NCI-H1048 (cell line): Measurements from ENCODE around the gene NHLRC4.

Experiments
- DNase-seq: peaks from one replicate; lab custom pipeline; 2025; lab: John Stamatoyannopoulos, UW

The NHLRC4 gene

DNA sequence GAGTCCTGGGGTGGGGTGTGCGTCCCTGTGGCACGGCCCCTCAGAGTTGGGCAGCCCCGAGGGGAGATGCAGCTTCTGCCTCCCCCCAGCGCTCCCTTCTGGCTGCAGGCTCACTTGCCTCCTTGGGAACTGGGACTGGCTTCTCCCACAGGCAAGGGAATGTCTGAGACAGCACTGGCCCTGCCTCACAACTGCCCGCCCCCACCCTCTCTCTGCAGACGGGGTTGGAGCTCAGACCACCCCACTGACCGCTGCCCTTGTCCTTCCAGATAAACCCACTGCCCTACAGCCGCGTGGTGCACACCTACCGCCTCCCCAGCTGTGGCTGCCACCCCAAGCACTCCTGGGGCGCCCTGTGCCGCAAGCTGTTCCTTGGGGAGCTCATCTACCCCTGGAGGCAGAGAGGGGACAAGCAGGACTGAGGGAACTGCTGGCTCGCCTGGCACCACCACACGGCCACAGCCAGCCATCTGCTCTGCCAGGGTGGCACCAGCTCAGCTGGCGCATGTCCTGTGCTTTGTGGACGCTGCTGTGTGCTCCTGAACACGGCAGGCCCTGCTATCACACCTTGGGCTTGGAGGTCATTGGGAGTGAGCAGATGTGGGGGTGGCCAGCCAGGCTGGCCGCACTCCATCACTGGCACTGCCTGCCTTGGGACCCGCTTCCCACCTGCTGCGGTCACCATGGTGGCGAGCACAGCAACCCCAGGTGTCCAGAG is 16.0 kb downstream of the NHLRC4 start:
- DNase-seq: no peak

DNA sequence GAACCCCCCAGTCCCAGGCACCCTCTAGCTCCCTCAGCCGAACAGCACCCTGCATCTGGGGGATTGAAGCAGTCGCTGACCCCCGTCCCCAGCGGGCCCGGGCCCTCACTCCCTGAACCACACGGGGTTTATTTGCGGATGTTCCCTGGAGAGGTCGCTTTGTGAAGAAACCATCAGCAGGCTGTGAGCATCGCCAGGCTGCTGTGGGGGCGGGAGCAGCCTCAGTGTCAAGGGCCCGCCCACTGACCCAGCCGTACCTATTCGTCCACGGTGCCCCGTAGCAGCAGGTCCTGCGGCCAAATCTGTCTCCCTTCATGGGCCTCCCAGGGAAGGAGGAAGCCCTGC is 16.6 kb downstream of the NHLRC4 start:
- DNase-seq: no peak

DNA sequence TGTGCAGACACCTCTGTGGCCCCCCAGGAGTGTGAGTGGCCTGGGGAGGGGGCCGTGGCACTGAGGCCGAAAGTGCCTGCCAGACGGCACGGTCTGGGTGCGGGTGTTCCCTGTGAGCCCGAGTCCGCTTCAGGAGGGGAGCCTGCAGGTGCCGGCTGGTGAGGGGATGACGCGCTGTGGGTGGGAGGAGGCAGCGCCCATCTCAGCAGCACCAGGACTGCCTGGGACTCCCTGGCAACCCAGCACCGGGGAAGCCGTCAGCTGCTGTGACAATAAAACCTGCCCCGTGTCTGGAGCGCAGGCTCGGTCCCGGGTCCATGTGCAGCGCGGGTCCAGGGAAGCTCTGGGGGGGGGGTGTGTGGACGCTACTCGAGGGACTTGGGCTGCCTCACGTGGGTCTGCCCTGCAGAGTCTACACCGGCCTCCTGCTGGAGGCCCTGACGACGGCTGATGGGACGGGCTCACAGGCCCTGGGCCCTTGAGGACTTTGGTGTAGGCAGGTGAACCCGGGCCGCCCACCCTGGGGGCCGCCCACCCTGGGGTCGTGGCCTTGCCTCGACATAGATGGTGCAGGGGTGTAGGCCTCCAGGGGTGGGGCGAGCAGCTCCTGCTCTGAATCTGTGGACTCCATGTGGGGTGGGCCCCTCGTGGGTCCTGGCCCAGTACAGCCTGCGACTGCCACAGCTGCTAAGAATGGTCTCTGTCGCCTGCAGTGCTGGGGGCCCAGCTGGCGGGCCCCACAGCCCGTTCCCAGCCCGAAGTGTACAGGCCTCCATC is 17.2 kb downstream of the NHLRC4 start:
- no peak for DNase-seq

GRCh38 chr16:585351-585750 is 18.5 kb downstream of the NHLRC4 start:
- DNase-seq: no peak

DNA sequence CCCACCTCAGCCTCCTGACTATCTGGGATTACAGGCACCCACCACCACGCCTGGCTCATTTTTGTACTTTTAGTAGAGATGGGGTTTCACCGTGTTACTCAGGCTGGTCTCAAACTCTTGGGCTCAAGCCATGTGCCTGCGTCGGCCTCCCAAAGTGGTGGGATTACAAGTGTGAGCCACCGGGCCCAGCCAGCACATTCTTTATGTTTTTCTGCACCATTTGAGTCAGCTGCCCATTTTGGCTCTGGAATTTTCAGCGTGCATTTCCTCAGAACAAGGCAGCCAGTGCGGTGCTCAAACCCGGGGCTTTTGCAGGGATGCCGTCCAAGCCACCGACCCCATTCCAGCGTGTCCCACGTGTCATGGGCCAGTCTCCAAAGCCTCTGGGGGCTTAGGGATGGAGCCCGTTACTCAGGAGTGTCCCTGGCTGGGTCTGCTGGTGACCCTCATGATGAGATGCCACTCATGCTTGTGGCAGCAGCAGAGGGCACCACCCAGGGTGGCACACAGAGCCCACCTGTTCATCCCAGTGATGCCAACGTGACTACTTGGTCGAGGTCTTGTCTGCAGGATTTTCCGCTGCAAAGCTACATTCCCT is 19.3 kb downstream of the NHLRC4 start:
- DNase-seq: no peak

GRCh38 chr16:586645-587590 is 20.1 kb downstream of the NHLRC4 start:
- DNase-seq: no peak

DNA sequence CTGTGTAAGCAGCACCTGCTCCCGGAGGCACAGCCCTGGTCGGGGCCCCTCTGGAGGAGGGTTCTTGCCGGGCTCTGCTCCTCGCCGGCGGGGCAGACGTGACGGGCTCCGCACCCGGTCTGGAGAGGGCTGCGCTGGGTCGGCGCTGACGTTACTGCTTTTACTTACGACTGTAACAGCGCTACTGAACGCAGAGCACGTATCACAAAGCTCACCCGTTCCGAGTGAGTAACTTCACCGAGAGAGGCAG is 21.8 kb downstream of the NHLRC4 start:
- no peak for DNase-seq

GRCh38 chr16:588889-589657 is 22.3 kb downstream of the NHLRC4 start:
- peak; percentile 64 for DNase-seq

DNA sequence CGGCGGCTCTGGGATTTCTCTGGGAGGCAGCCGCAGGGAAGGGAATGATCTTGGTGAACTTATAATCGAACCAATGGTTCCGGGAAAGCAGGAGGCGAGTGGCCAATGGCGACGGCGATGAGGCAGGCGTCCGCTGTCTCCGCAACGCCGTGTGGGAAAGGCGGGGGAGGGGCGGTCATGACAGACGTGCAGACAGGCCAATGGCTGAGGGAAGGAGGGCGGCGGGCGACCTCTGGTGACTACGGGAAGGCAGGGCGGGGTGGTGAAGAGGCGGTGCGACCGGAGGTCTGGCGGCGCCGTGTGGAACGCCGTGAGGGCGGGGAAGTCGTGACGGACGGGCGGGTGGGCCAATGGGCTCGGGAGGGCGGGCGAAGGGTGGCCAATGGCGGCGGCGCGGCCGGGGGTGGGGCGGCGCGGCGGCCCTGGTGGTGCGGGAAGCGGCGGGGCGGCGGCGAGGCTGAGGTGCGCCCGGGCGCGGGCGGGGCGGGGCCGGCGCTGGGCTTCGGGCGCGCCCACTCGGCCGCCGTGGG is 22.9 kb downstream of the NHLRC4 start, which contains the start of gene RAB40C:
Gene RAB40C, plus strand, starts transcription at position 409 of the 530 bp plus-strand sequence. CDS start 226 bp downstream, outside the sequence.
- peak; percentile 65 for DNase-seq

GRCh38 chr16:590188-590814 is 23.5 kb downstream of the NHLRC4 start:
- no peak for DNase-seq

DNA sequence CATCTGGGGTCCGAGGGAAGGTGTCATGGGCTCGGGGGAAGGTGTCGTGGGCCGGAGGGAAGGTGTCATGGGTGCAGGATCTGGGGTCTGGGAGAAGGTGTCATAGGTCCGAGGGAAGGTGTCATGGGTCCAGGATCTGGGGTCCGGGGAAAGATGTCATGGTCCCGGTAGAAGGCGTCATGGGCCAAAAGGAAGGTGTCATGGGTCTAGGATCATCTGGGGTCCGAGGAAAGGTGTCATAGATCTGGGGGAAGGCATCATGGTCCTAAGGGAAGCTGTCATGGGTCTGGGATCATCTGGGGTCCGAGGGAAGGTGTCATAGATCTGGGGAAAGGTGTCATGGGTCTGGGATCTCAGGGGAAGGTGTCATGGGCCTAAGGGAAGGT is 24.0 kb downstream of the NHLRC4 start:
- no peak for DNase-seq

GRCh38 chr16:591231-591630 is 24.4 kb downstream of the NHLRC4 start:
- no peak for DNase-seq

DNA sequence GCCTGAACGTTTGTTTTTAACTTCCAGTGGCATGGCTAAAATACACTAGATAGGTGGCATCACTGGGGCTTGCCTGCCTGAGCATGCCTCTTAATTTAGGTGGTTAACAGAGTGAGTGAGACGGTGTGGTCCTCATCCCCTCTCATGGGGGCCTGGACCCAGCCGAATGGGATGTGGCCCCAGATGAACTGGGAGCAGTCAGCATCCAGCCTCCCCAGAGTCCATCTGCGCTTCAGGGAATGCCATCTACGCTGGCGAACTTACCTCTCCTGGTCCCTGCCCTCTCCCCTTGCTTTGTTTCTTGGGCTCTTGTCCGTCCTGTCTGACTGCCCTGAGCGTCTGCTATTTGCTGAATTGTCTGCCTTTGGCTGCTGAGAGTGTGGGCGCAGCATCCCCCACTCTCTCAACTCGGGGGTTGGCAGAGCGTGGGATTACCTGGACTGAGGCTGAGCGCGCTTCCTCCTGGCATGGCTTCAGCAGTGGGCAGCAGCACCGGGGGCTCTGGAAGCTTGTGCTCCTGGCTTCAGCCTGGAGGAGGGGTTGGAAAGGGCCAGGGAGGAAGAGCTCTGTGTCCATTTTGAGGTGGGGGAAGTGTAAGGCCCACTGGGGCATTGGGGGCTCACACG is 25.2 kb downstream of the NHLRC4 start:
- DNase-seq: no peak

DNA sequence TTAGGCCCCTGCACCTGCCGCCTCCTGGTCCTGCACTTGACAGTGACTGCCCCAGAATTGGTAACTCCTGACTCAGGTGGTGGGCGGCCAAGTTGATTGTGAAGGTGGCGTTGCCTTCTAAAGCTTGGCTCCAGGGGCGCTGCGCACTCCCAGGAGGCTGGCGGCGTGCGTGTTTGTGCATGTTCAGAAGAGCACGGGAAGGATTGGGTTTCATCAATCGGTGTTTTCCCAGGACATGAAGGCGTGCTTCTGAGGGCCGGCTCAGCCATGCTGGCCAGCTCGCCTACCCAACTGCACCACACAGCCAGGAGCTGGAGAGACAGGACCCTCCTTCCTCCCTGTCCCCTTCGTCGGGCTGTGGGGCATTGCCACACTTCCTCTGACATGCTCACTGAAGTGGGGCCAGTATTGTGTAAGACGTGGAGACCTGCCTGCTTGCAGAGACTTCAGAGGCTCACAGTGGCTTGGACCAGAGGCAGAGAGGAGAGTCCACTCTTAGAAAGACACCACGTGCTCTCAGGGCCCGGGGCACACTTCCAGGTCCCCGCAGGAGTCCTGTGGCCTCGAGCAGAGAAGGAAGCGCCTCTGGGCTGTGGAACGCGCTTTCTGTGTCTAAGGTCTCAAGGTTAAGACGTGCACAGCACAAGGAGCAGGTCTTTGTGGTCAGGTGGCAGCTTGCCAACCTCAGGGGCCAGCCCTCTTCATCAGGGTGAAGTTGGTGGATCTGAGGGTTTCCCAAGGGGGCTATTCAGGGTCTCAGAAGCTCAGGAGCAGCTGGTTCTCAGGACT is 25.9 kb downstream of the NHLRC4 start:
- DNase-seq: no peak

GRCh38 chr16:593406-593805 is 26.6 kb downstream of the NHLRC4 start:
- no peak for DNase-seq

GRCh38 chr16:593807-594206 is 27.0 kb downstream of the NHLRC4 start:
- DNase-seq: no peak

DNA sequence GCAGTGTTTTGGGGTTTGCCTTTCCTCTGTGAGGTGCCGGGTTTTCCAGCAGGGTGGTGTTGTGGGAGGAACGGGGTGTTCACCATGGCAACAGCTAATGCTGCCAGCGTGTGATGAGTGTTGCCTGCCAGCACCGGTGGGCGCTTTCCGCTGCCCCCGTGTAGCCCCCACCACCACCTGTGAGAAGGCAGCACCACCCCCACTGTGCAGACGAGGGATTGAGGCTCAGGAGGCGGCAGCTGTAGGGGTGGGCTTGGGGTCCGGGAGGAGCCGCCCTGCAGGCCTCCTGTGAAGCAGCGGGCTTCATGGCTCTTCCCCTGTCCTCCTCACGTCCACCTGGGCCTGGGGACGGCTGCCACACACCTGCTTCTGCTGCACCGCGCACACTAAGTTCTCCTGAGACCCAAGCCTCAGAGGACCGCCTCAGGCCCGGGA is 28.3 kb downstream of the NHLRC4 start:
- DNase-seq: no peak

GRCh38 chr16:595942-596735 is 29.3 kb downstream of the NHLRC4 start:
- DNase-seq: no peak

DNA sequence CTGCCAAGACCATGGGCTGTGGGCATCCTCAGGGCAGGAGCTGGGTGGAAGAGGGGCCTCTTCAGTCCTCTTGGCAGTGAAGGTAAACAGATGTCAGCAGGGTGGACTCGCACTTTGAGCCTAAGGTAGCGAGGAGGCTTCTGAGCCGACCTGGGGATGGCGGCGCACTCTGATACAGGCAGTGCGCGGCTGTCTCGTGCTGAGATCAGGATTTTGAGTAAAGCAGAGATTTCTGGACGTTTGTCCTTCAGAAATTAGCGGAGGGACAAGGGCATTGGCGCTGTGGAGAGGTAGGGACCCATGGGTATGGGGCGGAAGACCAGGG is 29.9 kb downstream of the NHLRC4 start:
- no peak for DNase-seq
